GM18499 (cell line): Measurements from ENCODE around the gene COL21A1.

ENCODE experiments used
- ATAC-seq: cut with Tn5 transposase; IDR thresholded peaks from one replicate; pipeline ENCODE4 v1.9.1; 2021; ENCODE audit warnings: moderate number of reproducible peaks; ENCODE audit not compliant: insufficient read depth, unreplicated experiment

COL21A1 gene

DNA sequence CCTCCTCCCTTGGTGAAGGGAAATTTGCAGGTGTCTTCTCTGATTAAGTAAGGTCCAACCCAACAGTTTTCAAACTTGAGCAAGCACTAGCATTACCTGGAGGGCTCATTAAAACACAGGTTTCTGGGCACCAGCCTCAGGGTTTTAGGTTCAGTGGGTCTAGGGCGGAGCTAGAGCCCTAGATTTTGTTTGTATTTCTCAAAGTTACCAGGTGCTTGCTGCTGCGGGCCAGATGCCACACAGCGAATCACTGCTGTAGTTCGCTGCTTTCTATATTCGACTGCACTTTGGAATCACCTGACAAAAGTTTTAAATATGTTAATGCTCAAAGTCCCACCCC is 869 bp downstream of the COL21A1 start:
- no peak for ATAC-seq

DNA sequence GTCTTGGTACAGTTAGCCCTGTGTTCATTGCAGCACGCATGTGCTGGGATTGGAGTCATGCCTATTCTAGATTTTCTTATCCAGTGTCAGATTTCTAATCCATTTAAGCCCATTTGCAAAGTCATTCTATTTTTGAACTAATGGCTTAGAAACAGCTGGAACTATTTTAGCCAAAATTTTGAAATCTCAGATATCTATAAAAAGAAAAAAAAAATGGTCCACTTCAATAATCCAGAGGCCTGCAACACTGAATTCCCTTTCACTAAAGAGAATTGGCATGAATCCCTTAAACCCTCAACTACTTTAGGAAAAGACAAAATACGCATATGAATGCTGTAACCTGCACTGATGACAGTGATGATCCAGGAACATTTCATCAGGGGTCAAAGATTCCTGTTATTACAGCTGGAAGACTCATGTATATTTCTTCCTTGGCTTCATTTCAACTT is 1.5 kb downstream of the COL21A1 start:
- ATAC-seq: no peak

DNA sequence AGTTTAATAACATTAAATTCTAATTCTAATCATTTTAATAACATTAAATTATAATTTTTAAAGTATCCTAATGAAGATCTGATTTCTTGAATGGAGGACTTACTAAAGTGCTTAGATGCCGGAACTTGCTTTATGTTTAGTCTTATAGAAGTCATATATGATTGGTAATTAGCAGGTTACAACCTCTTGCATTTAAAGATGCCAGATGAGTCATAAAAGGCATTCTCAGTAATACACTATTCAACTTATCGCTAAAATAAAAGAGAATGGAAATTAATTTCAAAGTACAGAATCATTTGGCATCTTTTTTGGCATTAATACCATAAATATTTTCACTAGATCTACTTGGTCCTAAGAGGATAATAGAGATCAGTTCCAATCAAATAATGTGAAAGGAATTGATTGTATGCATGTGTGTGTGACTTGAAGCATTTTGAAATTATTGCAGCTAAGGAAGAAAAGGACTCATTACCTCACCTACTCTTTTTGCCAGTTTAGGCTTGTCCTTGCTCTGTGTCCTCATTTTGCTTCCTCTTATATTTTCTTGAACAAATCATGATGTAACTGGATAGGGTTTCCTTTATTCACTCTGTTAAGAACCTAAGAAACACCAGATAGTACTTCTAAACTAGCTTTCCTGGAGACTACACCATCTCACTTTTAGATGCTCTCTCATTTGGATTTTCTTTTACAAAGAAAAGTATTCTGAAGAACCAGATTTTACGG is 2.7 kb downstream of the COL21A1 start:
- no peak for ATAC-seq

DNA sequence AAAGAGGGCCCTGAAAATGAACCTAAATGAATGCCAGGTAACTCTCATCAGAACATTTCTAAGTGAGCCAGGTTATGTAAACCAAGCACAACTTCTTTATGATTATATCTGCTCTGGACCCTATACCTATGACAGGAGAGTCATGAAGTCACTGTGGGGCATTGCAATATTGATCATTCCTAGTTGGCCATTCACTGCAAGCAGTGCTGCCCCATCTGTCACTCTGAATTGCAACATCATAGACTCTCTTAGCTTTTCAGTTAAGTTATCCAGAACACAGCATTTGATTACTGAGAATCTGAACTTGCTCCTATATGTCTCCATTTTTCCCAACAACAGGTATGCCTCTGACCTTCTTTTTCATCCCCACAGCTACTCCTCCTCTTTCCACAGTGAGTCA is 3.3 kb downstream of the COL21A1 start:
- no peak for ATAC-seq

DNA sequence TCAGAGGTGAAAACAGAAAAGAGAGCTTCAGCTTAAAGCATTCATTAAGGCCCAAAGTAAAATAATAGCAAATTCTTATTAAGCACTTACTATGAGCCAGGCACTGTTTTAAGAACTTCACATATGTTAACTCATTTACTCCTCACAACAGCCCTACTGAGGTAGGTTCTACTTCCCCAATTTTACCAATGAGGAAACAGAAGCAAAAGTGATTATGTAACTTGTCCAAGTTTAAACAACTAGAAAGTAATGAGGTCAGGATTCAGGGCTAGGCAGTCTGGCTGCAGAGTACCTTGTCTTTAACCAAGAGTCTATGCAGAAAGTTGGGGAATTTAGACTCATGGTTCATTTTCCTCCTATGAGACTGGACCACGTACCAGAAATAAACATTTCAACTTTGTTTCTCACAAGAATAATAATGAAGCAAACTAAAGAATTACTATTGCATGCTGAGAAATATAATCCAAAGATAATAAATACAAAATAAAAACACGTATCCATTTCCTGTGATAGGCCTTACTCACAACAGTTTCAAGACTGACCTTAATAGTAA is 3.8 kb downstream of the COL21A1 start:
- ATAC-seq: peak; percentile 81

DNA sequence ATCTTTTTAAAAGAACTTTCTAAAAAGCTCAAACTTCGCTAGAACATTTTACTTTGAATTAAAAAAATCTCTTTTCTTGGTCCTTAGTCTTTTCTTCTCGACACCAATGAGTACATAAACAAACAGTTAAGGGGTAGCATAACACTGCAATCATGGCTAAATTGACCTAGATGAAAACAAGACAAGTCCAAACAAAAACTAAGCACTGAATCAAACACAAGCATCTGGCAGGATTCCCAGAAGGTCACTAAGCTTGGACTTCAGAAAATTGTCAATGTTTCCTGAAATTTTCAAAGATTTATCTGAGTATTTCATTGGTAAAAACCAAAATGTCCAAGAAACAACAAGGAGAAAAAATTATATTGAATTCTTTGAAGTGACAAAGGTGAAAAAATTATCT is 5.0 kb downstream of the COL21A1 start:
- no peak for ATAC-seq

DNA sequence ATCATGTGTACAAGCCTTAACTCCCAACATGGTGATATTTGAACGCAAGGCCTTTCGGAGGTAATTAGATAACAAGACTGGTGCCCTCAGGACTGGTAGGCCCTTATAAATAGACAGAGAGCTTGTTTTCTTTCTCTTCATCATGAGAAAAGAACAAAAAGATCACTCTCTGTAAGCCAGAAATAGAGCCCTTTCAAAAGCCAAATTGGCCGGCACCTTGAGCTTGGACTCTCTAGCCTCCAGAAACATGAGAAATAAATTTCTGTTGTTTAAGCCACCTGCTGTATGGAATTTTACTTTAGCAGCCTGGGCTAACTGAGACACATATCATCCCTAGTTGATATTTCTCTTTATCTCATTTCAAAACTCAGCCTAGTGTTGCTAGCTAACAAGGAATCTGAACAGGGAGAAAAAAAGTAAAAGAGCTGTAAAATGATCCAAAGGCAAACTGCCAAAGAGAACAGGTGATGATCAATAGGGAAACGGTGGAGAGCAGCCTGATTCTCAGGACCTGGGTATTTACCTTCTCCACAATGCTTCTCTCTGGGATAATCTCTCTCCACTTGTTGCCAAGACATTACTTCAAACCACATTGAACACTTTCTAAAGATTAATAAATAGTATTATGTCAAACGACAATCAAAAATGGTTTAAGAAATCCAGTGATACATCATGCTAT is 6.1 kb downstream of the COL21A1 start:
- ATAC-seq: no peak

DNA sequence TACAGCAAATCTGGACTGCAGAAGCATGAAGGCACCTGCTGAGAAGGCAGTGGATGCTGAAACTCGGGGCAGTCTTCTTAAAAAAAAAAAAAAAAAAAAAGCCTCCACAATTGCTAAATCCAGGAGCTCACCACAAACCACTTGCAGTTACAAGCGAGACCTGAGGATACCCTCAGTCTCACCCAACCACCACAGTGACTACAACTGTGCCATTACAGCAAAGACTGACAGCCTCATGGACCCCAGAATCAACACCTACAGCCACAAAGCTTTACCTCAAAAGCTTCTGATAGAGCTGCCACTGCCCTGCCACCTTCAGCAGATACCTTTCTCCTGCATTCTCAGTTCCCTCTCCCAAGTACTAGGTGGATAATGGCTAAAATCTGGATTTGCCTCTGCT is 9.0 kb downstream of the COL21A1 start:
- no peak for ATAC-seq

DNA sequence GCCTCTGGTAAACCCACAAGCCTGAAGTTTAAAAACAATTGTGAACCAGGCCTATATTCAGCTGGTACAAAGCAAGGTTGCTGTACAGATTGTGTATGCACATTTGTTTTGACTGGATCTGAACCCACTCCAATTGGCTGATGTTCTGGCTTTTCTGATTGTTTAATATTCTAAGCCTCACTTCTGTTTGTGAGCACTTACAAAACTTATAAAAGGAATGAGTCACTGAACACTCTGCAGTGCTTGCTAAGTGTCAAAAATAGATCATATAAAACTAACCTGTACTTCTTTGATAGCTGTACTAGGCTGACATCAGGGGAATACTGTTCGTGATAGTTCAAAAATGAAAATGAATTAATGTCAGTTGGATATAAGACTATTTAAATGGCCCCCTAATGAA is 12.1 kb downstream of the COL21A1 start:
- no peak for ATAC-seq

DNA sequence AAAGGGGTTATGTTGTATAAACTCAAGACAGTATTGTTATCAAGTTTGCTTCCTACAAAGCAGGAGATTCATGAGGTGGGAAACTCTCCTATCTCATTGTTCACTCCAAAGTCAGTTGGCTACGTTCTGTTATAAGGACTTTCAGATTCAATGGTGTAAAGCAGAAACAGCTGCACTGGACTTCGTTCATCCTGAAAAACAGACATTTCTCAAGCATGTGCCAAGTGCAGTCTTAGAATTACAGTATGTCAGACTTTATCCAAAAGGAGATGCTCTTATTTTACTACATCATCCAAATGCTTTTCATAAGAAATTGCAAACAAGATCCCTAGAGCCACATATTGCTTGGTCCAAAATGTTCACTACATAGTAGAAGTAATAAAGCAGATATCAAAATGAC is 14.9 kb downstream of the COL21A1 start:
- no peak for ATAC-seq

DNA sequence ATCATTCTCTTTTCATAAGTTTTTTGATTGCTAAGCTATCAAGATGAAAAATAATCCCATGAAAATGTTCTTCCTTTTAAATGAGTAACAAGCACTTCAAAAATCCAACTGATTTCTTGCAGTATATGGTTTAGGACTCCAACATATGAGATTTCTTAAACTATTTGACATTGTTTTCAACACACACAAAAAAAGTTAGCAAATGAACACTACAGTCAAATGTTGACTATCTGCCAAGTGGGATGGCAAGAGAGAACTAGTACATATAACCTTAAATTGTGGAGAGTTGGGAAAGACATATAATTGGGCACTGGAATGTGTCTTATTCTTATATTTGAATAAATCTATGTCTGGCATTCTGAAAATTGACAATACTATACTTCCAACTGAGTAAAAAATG is 15.6 kb downstream of the COL21A1 start:
- no peak for ATAC-seq

DNA sequence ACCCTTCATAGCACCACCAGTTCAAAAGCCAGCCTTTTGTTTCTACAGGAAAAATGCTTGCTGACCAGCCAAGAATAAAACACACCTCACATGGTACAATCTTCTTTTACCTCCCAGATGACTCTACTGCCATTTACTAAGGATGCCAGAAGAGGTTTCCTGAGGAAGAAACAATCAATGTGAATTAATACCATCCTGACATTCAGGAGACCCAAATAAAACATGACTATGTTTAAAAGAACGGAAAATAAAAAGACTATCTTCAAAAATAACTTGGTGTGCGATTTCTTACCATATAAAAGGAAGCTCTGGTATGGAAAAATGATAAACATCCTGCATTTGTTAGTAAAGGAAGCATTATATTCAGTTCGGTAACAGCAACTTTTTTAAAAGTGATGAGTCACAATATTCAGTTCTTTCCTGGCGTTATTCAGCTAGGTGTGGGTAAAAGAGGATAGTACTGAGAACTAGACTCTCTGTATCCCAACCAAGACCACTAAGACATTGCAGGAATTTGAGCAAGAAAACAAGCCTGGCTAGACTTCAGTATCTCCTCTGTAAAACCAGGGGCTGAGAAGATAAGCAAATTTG is 16.3 kb downstream of the COL21A1 start:
- no peak for ATAC-seq

DNA sequence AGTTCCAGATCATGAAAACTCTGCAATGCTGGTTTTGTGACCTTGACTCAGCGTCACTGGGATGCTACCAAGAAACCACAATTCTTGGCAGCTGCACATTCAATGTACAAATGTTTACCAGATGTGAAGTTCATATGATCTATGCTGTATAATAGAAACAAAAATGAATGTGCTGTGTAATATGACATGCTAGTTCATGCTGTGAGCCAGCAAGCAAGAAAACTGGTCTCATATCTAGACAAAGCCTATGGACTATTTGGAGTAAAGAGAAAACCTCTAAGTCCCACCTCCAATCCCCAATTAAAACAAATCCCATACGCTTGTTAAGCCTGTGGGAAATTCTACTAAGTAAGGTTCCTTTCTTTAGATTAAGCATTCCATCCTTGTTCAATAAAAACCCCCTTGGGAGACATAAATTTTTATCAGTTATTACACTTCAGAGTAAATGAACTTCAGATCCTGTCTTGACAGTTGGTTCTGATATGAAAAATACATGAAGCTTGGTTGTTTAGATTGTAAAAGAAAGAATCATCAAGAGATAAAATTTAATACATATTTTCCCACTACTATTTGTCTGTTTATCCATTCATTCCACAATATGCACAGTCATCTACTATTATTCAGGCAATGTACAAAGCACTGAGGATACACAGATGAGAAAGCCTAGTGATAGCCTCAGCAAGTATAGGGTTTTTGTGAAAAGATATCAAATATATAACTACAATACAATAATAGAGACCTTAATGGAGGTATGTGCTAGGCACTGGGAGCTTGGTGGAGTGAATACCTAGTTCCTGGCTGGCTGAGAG is 20.1 kb downstream of the COL21A1 start:
- no peak for ATAC-seq

DNA sequence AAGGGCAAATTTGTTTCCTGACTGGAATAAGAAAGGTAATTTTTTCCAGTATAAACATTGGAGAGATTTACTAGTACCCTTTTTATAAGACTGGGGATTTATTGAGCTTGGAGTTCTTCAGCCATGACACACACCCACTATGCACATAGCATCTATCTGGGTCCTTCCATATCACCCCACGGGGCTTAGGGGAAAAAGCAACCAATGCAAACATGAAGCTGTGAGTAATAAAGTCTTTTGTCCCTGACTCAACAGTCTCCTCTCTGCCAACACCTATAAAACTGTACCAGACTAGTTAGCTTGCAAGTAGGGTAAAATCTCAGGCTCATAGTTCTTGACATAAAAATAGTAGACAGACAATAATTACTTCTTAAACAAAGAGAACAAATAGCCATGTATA is 23.4 kb downstream of the COL21A1 start:
- ATAC-seq: no peak

DNA sequence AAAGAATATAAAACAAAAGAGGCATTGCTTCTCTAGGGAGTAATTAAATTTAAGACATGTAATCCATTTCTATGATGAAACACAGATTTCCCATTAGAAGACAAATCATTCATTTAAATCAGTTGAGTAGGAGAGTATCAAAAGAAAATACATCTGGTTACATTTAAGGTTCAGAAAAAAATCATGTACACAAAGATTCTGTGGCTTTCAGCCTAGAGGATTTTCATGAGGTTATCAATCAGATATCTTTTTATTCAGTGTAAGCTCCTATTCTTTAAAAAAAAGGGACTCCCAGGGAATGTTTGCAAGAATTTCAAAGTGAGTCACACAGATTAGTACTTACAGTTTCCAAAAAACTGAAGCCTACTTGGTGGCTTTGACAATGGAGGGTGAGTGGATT is 24.9 kb downstream of the COL21A1 start:
- no peak for ATAC-seq

DNA sequence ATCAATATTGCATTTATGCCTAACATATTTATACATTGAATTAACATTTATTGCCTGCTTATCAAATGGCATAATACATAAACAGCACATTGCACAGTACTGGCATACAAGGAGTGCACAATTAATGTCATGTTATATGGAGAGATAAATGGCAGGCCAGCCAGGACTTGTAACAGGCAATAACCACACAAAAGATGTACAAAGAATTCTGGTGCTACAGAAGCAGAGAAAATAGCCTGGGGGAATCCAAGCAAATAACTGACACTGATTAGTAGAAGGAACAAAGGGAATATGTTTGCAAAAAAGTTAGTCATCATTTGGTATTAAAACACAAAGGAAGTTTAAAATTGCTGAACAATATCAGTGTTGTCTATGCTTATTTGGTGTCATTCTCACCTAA is 27.3 kb downstream of the COL21A1 start:
- no peak for ATAC-seq

DNA sequence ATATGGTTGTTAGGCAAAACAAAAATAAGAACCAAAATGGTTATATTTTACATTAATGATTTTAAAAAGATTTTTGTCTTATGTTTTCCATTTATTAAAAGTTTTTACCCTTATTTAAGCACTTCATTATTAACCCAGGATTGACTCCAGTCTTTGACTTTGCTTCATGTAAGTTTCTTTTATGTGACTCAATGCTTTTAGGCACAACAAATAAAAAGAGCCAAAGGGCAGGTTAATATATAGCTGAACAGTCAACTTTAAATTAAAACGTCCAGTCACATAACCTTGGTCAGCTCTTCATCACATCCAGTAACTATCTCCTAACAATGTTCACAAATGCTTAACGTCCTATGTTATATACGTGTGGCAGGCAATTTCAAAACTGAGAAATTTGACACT is 32.7 kb downstream of the COL21A1 start:
- no peak for ATAC-seq

DNA sequence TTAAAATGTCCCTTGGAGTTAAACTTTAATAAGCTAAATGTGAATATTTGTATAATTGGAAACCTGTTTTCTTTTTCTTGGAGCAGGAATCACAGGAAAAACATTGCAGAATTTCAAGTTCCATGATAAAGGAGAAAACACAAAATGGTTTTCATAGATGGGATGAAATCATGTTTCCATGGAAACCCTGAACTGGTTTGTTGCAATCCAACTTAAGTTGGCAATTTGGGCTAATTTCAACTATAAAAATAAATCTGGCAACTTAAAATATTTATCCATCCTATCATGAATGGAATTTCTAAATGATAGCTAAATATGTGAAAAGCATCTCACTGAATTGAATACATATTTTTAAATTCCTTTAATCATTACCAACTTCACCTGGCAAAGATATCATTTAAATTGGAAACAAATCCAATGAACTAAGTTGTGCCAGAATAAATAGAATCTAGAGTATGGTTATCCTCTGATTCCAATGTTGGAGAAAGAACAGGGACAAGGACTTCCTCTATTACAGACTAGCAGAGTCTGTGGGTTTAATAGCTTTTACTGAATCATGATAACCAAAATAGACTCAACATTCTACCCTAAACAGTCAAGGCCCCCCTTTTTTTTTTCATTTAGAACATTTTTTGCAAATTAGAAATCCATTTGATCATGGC is 33.2 kb downstream of the COL21A1 start:
- no peak for ATAC-seq

DNA sequence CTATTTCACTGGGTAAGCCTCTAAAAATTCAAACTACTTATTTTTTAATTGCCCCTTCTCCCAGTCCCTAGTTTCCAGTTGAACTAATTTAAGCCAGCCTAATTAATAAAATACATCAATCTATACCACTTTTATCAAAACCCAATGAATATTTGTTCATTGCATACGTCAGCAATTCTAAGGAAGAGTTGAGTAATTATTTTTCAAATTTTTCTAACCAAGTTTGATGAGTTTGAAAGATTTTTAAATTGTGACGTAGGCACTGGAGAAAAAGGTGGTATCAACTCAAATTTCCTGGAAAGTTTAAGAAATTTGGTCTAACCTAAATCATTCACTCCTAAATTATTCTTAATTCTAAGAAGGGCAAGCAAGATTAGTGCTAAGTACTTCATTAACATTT is 35.7 kb downstream of the COL21A1 start:
- ATAC-seq: no peak

DNA sequence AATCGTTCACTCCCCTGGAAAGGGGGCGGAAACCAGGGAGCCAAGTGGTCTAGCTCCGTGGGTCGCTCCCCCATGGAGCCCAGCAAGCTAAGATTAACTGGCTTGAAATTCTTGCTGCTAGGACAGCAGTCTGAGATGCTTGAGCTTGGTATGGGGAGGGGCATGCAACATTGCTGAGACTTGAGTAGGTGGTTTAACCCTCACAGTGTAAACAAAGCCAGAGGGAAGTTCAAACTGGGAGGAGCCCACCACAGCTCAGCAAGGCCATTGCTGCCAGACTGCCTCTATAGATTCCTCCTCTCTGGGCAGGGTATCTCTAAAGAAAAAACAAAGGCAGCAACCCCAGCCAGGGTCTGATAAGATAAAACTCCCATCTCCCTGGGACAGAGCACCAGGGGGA is 43.2 kb downstream of the COL21A1 start:
- no peak for ATAC-seq
